ENCODE data around the gene SH3GLB1. TPM values are rescaled to one million over a fixed set of nuclear protein-coding genes. Genes with fewer than 3 reads are reported as not detected.

SH3GLB1 gene
- total RNA-seq, 1 experiment from 2014 or later: 42.4 TPM

DNA sequence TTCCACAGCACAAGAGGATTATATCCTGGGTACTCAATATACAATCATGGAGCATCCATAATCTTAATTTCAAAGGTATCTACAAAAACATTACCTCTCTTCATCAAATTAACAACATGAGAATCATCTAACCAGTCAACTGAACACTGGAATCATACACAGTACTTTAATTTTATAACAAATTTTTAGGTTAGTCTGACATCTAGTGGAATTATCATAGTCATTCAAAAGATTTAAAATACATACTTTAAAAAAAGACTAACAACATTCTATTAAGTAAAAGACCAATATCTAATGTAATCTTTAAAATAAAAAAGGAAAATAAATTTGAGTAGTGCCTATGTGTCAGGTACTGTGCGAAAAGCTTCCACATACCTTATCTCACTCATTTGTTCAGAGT lies 16.8 kb upstream of the SH3GLB1 start:
- DNase-seq (ENCODE audit: low read depth, low spot score): no peak
- no peaks in the 10 kb centered on the region for H3K9me3 ChIP-seq (ENCODE audit: control insufficient read depth in 1 of 2, insufficient read depth in 1 of 2, low read depth in 1 of 2, low read length in 2 of 2)
- H3K4me1 ChIP-seq (ENCODE audit: control insufficient read depth in 1 of 2, insufficient read depth in 2 of 2, low read length in 2 of 2): no peaks in the 10 kb centered on the region
- H3K36me3 ChIP-seq (ENCODE audit: control insufficient read depth in 1 of 2, insufficient read depth in 2 of 2, low read length in 2 of 2): no peaks in the 10 kb centered on the region
- H3K4me2 ChIP-seq (ENCODE audit: low read length): no peak overlapping the region
- H3K27me3 ChIP-seq (ENCODE audit: insufficient read depth, low read length): no peaks in the 10 kb centered on the region
- TF ChIP-seq CTCF (IDR thresholded peaks at IDR 0.05 in 2 of 3, conservative IDR thresholded peaks at IDR 0.05 in 1 of 3; ENCODE audit: borderline replicate concordance in 1 of 3, insufficient read depth in 1 of 3, low read depth in 2 of 3, low read length in 2 of 3) (peak in 1 of 3 experiments; percentile 59; a peak in 2 of 6 replicates), RAD21 (IDR thresholded peaks at IDR 0.05; ENCODE audit: low read depth) (peak; percentile 59), CBX3 (IDR thresholded peaks at IDR 0.05; ENCODE audit: low read depth) (no peak)
- H3K9me2 ChIP-seq (ENCODE audit: insufficient read depth): no peaks in the 10 kb centered on the region
- H3K9ac ChIP-seq (ENCODE audit: low read length): no peak overlapping the region
- intact Hi-C loops (cut with micrococcal nuclease): loop anchor here (5.0 kb wide), 4 partner anchors 170 to 305 kb away; no protein-coding TSS in a partner anchor
- CTCF ChIA-PET: interaction anchor here (1.0 to 1.8 kb wide), 2 partner anchors 172 to 308 kb away, joined by 4 to 9 read pairs; no protein-coding TSS in a partner anchor
- BruUV-seq (replicated peaks): no TSS peak
- no peak overlapping the region for H2AFZ ChIP-seq (ENCODE audit: low read depth, low read length, poor library complexity, severe bottlenecking)
- peak; percentile 42; the same call in 1 of the 2 replicates for ATAC-seq
- no peak overlapping the region for H3K27ac ChIP-seq (ENCODE audit: low read depth, low read length)
- H3K79me2 ChIP-seq (ENCODE audit: insufficient read depth, low read length): no peaks in the 10 kb centered on the region
- H4K20me1 ChIP-seq (ENCODE audit: insufficient read depth): no peaks in the 10 kb centered on the region
- H3K4me3 ChIP-seq (replicated peaks in 1 of 2; ENCODE audit: low read depth in 1 of 2, low read length in 2 of 2): no peak overlapping the region
- POLR2A ChIA-PET: no interaction called here
- RAD21 ChIA-PET (ENCODE audit: low non-redundant PET in 1 of 2, low total read pairs in 2 of 2, uncharacterized antibody in 2 of 2, unreplicated experiment in 2 of 2): no interaction called here

DNA sequence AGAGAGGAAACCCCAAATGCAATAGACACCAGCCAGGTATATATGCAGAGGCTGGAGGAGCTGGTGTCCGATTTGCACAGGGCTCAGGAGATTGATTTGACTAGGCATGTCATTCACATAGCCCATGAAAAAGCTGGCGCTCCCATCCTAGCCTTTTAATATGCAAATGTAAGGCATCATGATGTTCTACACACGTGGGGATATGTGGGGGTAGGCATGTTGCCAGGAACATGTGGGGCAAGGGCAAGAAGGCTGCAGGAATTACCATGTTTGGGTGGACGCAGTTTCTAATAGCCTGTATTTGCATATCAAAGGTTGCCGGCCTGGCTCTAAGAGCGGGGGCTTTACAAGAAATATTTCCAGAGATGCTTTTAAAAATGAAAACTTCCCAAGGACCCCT lies 11.7 kb upstream of the SH3GLB1 start:
- Histone ChIP-seq H3K4me1 (ENCODE audit: control insufficient read depth in 1 of 2, insufficient read depth in 2 of 2, low read length in 2 of 2) (no peaks in the 10 kb centered on the region), H3K9me2 (ENCODE audit: insufficient read depth) (no peaks in the 10 kb centered on the region), H3K4me2 (ENCODE audit: low read length) (no peak overlapping the region), H3K4me3 (replicated peaks in 1 of 2; ENCODE audit: low read depth in 1 of 2, low read length in 2 of 2) (no peak overlapping the region), H2AFZ (ENCODE audit: low read depth, low read length, poor library complexity, severe bottlenecking) (no peak overlapping the region), H3K79me2 (ENCODE audit: insufficient read depth, low read length) (no peaks in the 10 kb centered on the region), H3K9me3 (ENCODE audit: control insufficient read depth in 1 of 2, insufficient read depth in 1 of 2, low read depth in 1 of 2, low read length in 2 of 2) (no peaks in the 10 kb centered on the region), H3K9ac (ENCODE audit: low read length) (no peak overlapping the region), H3K27me3 (ENCODE audit: insufficient read depth, low read length) (no peaks in the 10 kb centered on the region), H3K27ac (ENCODE audit: low read depth, low read length) (no peak overlapping the region), H3K36me3 (ENCODE audit: control insufficient read depth in 1 of 2, insufficient read depth in 2 of 2, low read length in 2 of 2) (no peaks in the 10 kb centered on the region), H4K20me1 (ENCODE audit: insufficient read depth) (no peaks in the 10 kb centered on the region)
- POLR2A ChIA-PET: no interaction called here
- TF ChIP-seq SRF (IDR thresholded peaks at IDR 0.05; ENCODE audit: low read depth): no peak
- TF ChIP-seq ZBTB33 (IDR thresholded peaks at IDR 0.05; ENCODE audit: extremely low read depth, insufficient replicate concordance, low read length): no peak
- DNase-seq (ENCODE audit: low read depth, low spot score) (no peak), ATAC-seq (no peak)
- intact Hi-C loops (cut with micrococcal nuclease): no loop called here
- CTCF ChIA-PET: interaction anchor here (2.3 kb wide), 1 partner anchor 12 kb away, joined by 9 read pairs; the partner anchor contains the start of gene SH3GLB1
- no TSS peak for BruUV-seq (replicated peaks)
- RAD21 ChIA-PET (ENCODE audit: low non-redundant PET in 1 of 2, low total read pairs in 2 of 2, uncharacterized antibody in 2 of 2, unreplicated experiment in 2 of 2): no interaction called here
